Brain microvascular endothelial cell (primary cell): ENCODE data around the gene CADM2.
"Not testable (repeated sequence)": the region's sequence is repeated elsewhere in the genome, so short reads cannot be mapped to it uniquely, and the experiment has no call there.

Experiments used
- DNase-seq: peaks from one replicate; pipeline ENCODE4 v3.0.0-alpha.2; 2020
- H3K27ac ChIP-seq: fragments of 250-450 bp; sonication (Bioruptor Pico); 2 replicates; pipeline ENCODE4 v1.5.1; 2020; ENCODE audit warnings: mild to moderate bottlenecking, moderate library complexity
- H3K27me3 ChIP-seq: fragments of 250-450 bp; sonication (Bioruptor Pico); replicated peaks from 2 replicates; pipeline ENCODE4 v1.5.1; 2020; ENCODE audit warnings: mild to moderate bottlenecking
- H3K36me3 ChIP-seq: fragments of 250-450 bp; sonication (Bioruptor Pico); replicated peaks from 2 replicates; pipeline ENCODE4 v1.5.1; 2020; ENCODE audit warnings: mild to moderate bottlenecking
- H3K4me3 ChIP-seq: 2 replicates; pipeline ENCODE4 v1.5.1; 2011; ENCODE audit warnings: low read depth, mild to moderate bottlenecking, control low read depth, low read length, moderate library complexity
- CTCF ChIP-seq: IDR thresholded peaks from 2 replicates; pipeline ENCODE4 v1.5.1; 2011; ENCODE audit warnings: low read depth, mild to moderate bottlenecking, moderate library complexity, low read length, control low read depth, inconsistent platforms; ENCODE audit errors: missing control alignments
- in situ Hi-C: cut with HindIII; loops from 2 replicates; pipeline ENCODE4 v1.10.0; 2017; ENCODE audit warnings: low sequenced_read_pairs, low pct_ligation_motif_present

Gene CADM2

DNA sequence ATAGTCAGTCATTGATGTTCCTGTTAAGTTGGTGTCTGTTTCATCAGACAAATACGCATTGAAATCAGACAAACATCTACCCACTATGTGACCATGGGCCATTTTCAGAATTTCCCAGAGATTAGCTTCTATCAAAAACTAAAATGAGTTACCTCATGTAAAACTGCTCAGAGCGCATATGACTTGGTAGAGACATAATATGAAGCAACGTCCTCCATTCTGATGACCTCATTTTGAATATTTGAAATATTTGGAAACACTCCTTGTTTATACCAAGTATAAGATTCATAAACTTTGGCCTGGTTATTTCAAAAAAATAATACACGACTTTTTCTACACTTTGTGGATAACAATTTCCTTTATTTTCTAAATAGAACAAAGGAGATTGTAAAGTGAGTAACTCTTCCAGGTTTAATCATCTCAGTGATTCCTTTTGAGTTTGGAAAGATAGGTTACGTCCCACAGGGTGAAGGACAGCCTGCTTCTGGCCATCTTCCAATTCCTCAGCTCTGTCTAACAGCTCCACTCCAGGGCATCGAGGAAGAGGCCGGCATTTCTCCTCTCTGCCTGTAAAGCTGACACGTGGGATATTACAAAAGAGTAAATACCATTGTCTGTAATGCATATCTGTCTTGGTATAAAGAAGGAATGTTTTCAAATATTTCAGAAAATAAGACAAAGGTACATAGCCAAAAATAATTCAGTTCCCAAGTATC is 122.6 kb downstream of the CADM2 start:
- H3K27ac ChIP-seq = no peak overlapping the region
- in situ Hi-C loops = no loop called here
- no peak overlapping the region for H3K4me3 ChIP-seq
- H3K27me3 ChIP-seq = no peaks in the 10 kb centered on the region
- no peaks in the 10 kb centered on the region for H3K36me3 ChIP-seq
- DNase-seq = no peak
- TF ChIP-seq CTCF = no peak

GRCh38 chr3:85090495-85090894 is 131.7 kb downstream of the CADM2 start:
- Histone ChIP-seq H3K36me3 (no peaks in the 10 kb centered on the region), H3K27me3 (no peaks in the 10 kb centered on the region), H3K27ac (no peak overlapping the region), H3K4me3 (no peak overlapping the region)
- TF ChIP-seq CTCF = no peak
- in situ Hi-C loops = no loop called here
- DNase-seq = no peak

- in situ Hi-C loops = no loop called here
- Histone ChIP-seq H3K27ac (no peak overlapping the region), H3K4me3 (no peak overlapping the region), H3K27me3 (no peaks in the 10 kb centered on the region), H3K36me3 (no peaks in the 10 kb centered on the region)
- no peak for DNase-seq
- TF ChIP-seq CTCF = no peak
Measured at GRCh38 chr3:85100316-85100715, 141.5 kb downstream of the CADM2 start.

GRCh38 chr3:85102781-85103180 is 144.0 kb downstream of the CADM2 start:
- no peak overlapping the region for H3K4me3 ChIP-seq
- no peak overlapping the region for H3K27ac ChIP-seq
- H3K36me3 ChIP-seq = no peaks in the 10 kb centered on the region
- in situ Hi-C loops = no loop called here
- H3K27me3 ChIP-seq = no peaks in the 10 kb centered on the region
- no peak for DNase-seq
- TF ChIP-seq CTCF = no peak

DNA sequence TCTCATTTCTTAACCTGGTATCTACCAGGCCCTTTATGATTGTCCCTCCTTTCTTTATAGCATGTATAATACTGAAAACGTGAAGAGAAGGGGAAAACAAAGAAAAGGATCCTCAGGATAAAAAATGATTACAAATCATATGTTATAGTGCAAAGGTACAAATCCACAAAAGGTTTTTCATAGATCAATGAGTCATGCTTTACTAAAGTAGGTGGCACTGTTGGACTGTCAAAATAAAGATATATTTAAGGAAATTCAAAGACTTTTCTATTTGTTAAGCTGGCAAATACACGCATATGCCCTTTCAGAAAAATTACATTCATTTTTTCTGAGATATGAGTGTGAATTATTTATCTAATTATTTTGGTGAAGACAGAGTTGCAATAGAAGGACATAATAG is 151.6 kb downstream of the CADM2 start:
- no peak for TF ChIP-seq CTCF
- no peak overlapping the region for H3K4me3 ChIP-seq
- H3K36me3 ChIP-seq = no peaks in the 10 kb centered on the region
- in situ Hi-C loops = no loop called here
- H3K27me3 ChIP-seq = no peaks in the 10 kb centered on the region
- DNase-seq = no peak
- H3K27ac ChIP-seq = no peak overlapping the region

GRCh38 chr3:85120879-85121278 is 162.1 kb downstream of the CADM2 start:
- no peak for TF ChIP-seq CTCF
- H3K27me3 ChIP-seq = no peaks in the 10 kb centered on the region

DNA sequence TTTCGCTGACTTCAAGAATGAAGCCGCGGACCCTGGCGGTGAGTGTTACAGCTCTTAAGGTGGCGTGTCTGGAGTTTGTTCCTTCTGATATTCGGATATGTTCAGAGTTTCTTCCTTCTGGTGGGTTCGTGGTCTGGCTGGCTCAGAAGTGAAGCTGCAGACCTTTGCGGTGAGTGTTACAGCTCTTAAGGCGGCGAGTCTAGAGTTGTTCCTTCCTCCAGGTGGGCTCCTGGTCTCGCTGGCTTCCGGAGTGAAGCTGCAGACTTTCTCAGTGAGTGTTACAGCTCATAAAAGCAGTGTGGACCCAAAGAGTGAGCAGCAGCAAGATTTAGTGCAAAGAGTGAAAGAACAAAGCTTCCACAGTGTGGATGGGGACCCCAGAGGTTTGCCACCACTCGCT is 174.1 kb downstream of the CADM2 start:
- in situ Hi-C loops, H3K36me3 ChIP-seq, DNase-seq, H3K27me3 ChIP-seq, H3K4me3 ChIP-seq, H3K27ac ChIP-seq: not testable (repeated sequence)

More at GRCh38 chr3:85120879-85121278, 162.1 kb downstream of the CADM2 start:
- in situ Hi-C loops = no loop called here
- Histone ChIP-seq H3K27ac (no peak overlapping the region), H3K36me3 (no peaks in the 10 kb centered on the region), H3K4me3 (no peak overlapping the region)
- no peak for DNase-seq

- DNase-seq, H3K27ac ChIP-seq, H3K36me3 ChIP-seq, H3K27me3 ChIP-seq, H3K4me3 ChIP-seq, in situ Hi-C loops: not testable (repeated sequence)
Measured at GRCh38 chr3:85133691-85134420, 175.1 kb downstream of the CADM2 start.
